PC-9 (cell line): ENCODE results near the gene PCDHA11. TPM values are rescaled to one million over a fixed set of nuclear protein-coding genes. Genes with fewer than 3 reads are reported as not detected.

Experiments
- BruUV-seq: library from RNA; stranded (reverse); fragments of 400-500 nt; replicated peaks from 2 replicates; lab custom pipeline; 2021; lab: Mats Ljungman, UMichigan
- CTCF ChIA-PET: fragments of 300-600 bp; sonication (Branson Sonifier 250); formaldehyde crosslinking; loops from one replicate; lab custom pipeline; 2022; ENCODE audit warnings: antibody characterized with exemption; lab: Charles Lee
- POLR2A ChIA-PET: fragments of 300-600 bp; sonication (Branson Sonifier 250); formaldehyde crosslinking; loops from one replicate; lab custom pipeline; 2022; ENCODE audit warnings: antibody characterized with exemption; ENCODE audit not compliant: unreplicated experiment; lab: Charles Lee
- DNase-seq, 2 experiments: peaks; one replicate each; pipeline versions ENCODE4 v3.0.0 to v3.0.0-alpha.2; 2015 to 2022; ENCODE audit warnings: mixed read lengths in 1 of 2
- H2AFZ ChIP-seq: fragments of 200-600 bp; sonication (generic); 2 replicates; pipeline ENCODE4 v1.8.1; 2017; ENCODE audit warnings: antibody characterized with exemption
- H3F3A ChIP-seq: fragments of 200-600 bp; sonication (generic); 2 replicates; pipeline ENCODE4 v1.8.1; 2017; ENCODE audit warnings: antibody characterized with exemption, mild to moderate bottlenecking, low read depth; ENCODE audit not compliant: insufficient read depth
- H3K27ac ChIP-seq: fragments of 200-600 bp; sonication (generic); 2 replicates; pipeline ENCODE4 v1.6.1; 2016; ENCODE audit warnings: mixed run types
- H3K27me3 ChIP-seq: fragments of 200-600 bp; sonication (generic); 2 replicates; pipeline ENCODE4 v1.6.1; 2016; ENCODE audit warnings: low read depth, mixed run types; ENCODE audit not compliant: insufficient read depth
- H3K36me3 ChIP-seq: fragments of 200-600 bp; sonication (generic); 2 replicates; pipeline ENCODE4 v1.6.1; 2016; ENCODE audit warnings: low read depth, mixed run types
- H3K4me1 ChIP-seq: fragments of 200-600 bp; sonication (generic); replicated peaks from 2 replicates; pipeline ENCODE4 v1.6.1; 2016; ENCODE audit warnings: mixed run types; ENCODE audit not compliant: insufficient read depth
- H3K4me2 ChIP-seq: fragments of 200-600 bp; sonication (generic); 2 replicates; pipeline ENCODE4 v1.6.1; 2017; ENCODE audit warnings: mixed run types
- H3K4me3 ChIP-seq: fragments of 200-600 bp; sonication (generic); 2 replicates; pipeline ENCODE4 v1.6.1; 2016; ENCODE audit warnings: mixed run types
- H3K79me2 ChIP-seq: fragments of 200-600 bp; sonication (generic); 2 replicates; pipeline ENCODE4 v1.6.1; 2017; ENCODE audit warnings: low read depth, mixed run types
- H3K9me2 ChIP-seq: fragments of 200-600 bp; sonication (generic); 2 replicates; pipeline ENCODE4 v1.8.1; 2017; ENCODE audit warnings: mild to moderate bottlenecking; ENCODE audit not compliant: insufficient read depth
- H3K9me3 ChIP-seq: fragments of 200-600 bp; sonication (generic); 2 replicates; pipeline ENCODE4 v1.8.1; 2016; ENCODE audit warnings: low read depth; ENCODE audit not compliant: insufficient read depth
- H4K20me1 ChIP-seq: fragments of 200-600 bp; sonication (generic); 2 replicates; pipeline ENCODE4 v1.8.1; 2017; ENCODE audit not compliant: insufficient read depth
- EZH2 ChIP-seq: fragments of 200-600 bp; sonication (generic); IDR thresholded peaks from 2 replicates; pipeline ENCODE4 v1.8.0; 2017; ENCODE audit warnings: antibody characterized with exemption, low read depth
- intact Hi-C: fragments of 100-400 bp; cut with micrococcal nuclease; formaldehyde crosslinking; loops from one replicate; pipeline ENCODE4 v1.10.0; 2022; ENCODE audit not compliant: unreplicated experiment
- total RNA-seq: library from RNA; stranded (reverse); gene quantifications from 2 replicates; pipeline ENCODE4 v1.2.3, GENCODE V29; 2021
- TF ChIP-seq, protein P1 (sequence below): fragments of 200-600 bp; sonication (generic); conservative IDR thresholded peaks from 2 replicates; pipeline ENCODE4 v1.6.1; 2017; ENCODE audit warnings: mixed run types, antibody characterized with exemption, mild to moderate bottlenecking, moderate library complexity

PCDHA11 gene
- total RNA-seq, 1 experiment from 2014 or later: not detected

DNA sequence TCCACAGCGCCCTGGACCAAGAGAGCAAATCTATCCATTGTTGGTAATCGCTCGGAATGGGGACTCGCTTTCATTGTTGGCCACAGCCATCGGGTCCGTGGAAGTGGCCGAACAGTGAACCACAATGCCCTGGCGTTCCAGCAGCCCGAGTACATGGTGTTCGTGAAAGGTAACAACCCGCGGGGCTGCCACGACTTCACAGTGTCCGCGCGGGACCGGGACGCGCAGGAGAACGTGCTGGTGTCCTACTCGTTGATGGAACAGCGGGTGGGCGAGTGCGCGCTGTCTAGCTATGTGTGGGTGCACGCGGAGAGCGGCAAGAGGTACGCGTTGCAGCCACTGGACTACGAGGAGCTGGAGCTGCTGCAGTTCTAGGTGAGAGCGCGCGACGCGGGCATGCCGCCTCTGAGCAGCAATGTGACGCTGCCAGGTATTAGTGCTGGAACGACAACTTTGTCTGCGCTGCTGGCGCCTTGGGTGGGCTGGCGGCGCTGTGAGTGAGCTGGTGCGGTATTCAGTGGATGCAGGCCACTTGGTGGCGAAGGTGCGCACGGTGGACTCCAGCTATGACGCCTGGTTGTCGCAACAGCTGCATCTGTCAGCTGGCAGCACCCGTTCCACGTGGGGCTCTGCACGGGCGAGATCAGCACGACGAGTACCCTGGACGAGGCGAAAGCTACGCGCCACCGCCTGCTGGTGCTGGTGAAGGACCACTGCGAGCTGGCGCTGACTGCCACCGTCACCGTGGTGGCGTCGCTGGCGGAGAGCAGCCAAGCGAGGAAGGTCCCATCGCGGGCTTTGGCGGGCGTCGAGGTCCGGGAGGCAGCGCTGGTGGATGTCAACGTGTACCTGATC is 6.1 kb upstream of the PCDHA11 start:
- H3K9me3 ChIP-seq: no peaks in the 10 kb centered on the region
- no peak for DNase-seq
- H3K27ac ChIP-seq: no peak overlapping the region
- H3F3A ChIP-seq: no peaks in the 10 kb centered on the region
- ChIA-PET CTCF (no interaction called here), POLR2A (no interaction called here)
- H3K4me3 ChIP-seq: no peak overlapping the region
- H3K36me3 ChIP-seq: no peaks in the 10 kb centered on the region
- H3K4me1 ChIP-seq: no peaks in the 10 kb centered on the region
- no peaks in the 10 kb centered on the region for H3K9me2 ChIP-seq
- intact Hi-C loops: no loop called here
- no peaks in the 10 kb centered on the region for H3K27me3 ChIP-seq
- no peak overlapping the region for H2AFZ ChIP-seq
- no peak for TF ChIP-seq EZH2
- TF ChIP-seq, protein P1, sequence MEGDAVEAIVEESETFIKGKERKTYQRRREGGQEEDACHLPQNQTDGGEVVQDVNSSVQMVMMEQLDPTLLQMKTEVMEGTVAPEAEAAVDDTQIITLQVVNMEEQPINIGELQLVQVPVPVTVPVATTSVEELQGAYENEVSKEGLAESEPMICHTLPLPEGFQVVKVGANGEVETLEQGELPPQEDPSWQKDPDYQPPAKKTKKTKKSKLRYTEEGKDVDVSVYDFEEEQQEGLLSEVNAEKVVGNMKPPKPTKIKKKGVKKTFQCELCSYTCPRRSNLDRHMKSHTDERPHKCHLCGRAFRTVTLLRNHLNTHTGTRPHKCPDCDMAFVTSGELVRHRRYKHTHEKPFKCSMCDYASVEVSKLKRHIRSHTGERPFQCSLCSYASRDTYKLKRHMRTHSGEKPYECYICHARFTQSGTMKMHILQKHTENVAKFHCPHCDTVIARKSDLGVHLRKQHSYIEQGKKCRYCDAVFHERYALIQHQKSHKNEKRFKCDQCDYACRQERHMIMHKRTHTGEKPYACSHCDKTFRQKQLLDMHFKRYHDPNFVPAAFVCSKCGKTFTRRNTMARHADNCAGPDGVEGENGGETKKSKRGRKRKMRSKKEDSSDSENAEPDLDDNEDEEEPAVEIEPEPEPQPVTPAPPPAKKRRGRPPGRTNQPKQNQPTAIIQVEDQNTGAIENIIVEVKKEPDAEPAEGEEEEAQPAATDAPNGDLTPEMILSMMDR: no peak
- no peak overlapping the region for H3K4me2 ChIP-seq
- no peaks in the 10 kb centered on the region for H3K79me2 ChIP-seq
- no peaks in the 10 kb centered on the region for H4K20me1 ChIP-seq
- BruUV-seq: no TSS peak

DNA sequence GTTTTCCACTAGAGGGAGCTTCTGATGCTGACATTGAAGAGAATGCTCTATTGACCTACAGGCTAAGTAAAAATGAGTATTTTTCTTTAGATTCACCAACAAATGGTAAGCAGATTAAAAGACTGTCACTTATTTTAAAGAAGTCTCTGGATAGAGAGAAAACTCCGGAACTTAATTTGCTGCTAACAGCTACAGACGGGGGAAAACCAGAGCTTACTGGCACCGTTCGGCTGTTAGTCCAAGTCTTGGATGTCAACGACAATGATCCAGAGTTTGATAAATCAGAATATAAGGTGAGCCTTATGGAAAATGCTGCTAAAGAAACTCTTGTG is 764 bp downstream of the PCDHA11 start:
- Histone ChIP-seq H3F3A (no peaks in the 10 kb centered on the region), H2AFZ (no peak overlapping the region), H3K9me3 (no peaks in the 10 kb centered on the region), H3K27ac (no peak overlapping the region), H3K27me3 (no peaks in the 10 kb centered on the region), H3K4me2 (no peak overlapping the region), H3K36me3 (no peaks in the 10 kb centered on the region), H4K20me1 (no peaks in the 10 kb centered on the region), H3K4me3 (no peak overlapping the region), H3K79me2 (no peaks in the 10 kb centered on the region), H3K9me2 (no peaks in the 10 kb centered on the region), H3K4me1 (no peaks in the 10 kb centered on the region)
- POLR2A ChIA-PET: no interaction called here
- no TSS peak for BruUV-seq
- no peak for DNase-seq
- intact Hi-C loops: loop anchor here (2.0 kb wide), 1 partner anchor 57 kb away; the partner anchor contains the start of gene PCDHAC1
- no peak for TF ChIP-seq EZH2
- TF ChIP-seq, protein P1: no peak
- CTCF ChIA-PET: interaction anchor here (0.6 to 1.1 kb wide), 4 partner anchors 31 to 273 kb away, joined by 3 to 9 read pairs (median 4); no protein-coding TSS in a partner anchor

DNA sequence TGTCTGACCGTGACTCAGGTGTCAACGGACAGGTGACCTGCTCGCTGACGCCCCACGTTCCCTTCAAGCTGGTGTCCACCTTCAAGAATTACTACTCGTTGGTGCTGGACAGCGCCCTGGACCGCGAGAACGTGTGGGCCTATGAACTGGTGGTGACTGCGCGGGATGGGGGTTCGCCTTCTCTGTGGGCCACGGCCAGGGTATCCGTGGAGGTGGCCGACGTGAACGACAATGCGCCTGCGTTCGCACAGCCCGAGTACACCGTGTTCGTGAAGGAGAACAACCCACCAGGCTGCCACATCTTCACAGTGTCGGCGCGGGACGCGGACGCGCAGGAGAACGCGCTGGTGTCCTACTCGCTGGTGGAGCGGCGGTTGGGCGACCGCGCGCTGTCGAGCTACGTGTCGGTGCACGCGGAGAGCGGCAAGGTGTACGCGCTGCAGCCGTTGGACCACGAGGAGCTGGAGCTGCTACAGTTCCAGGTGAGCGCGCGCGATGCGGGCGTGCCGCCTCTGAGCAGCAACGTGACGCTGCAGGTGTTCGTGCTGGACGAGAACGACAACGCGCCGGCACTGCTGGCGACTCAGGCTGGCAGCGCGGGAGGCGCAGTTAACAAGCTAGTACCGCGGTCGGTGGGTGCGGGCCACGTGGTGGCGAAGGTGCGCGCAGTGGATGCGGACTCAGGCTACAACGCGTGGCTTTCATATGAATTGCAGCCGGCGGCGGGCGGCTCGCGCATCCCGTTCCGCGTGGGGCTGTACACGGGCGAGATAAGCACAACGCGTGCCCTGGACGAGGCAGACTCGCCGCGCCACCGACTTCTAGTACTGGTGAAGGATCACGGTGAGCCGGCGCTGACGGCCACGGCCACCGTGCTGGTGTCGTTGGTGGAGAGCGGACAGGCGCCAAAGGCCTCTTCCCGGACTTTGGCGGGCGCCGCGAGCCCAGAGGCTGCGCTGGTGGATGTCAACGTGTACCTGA is 1.8 kb downstream of the PCDHA11 start:
- no peak overlapping the region for H2AFZ ChIP-seq
- CTCF ChIA-PET: interaction anchor here (0.6 kb wide), 1 partner anchor 272 kb away, joined by 5 read pairs; no protein-coding TSS in a partner anchor
- H3F3A ChIP-seq: no peaks in the 10 kb centered on the region
- H3K9me2 ChIP-seq: no peaks in the 10 kb centered on the region
- DNase-seq: no peak
- no TSS peak for BruUV-seq
- H3K4me3 ChIP-seq: no peak overlapping the region
- intact Hi-C loops: no loop called here
- no peak overlapping the region for H3K4me2 ChIP-seq
- no peaks in the 10 kb centered on the region for H3K79me2 ChIP-seq
- no peaks in the 10 kb centered on the region for H4K20me1 ChIP-seq
- no peak for TF ChIP-seq EZH2
- TF ChIP-seq, protein P1: no peak
- no peaks in the 10 kb centered on the region for H3K36me3 ChIP-seq
- POLR2A ChIA-PET: no interaction called here
- no peaks in the 10 kb centered on the region for H3K9me3 ChIP-seq
- no peak overlapping the region for H3K27ac ChIP-seq
- no peaks in the 10 kb centered on the region for H3K4me1 ChIP-seq
- no peaks in the 10 kb centered on the region for H3K27me3 ChIP-seq
